Measurements from ENCODE around the gene KIRREL3.

Gene KIRREL3

GRCh38 chr11:126598344-126599216, 402.0 kb downstream of the KIRREL3 start:
- no peak for DNase-seq (ENCODE audit: low read depth)
- H3K4me3 ChIP-seq (ENCODE audit: low read length), result no peak overlapping the region
- no peak for TF ChIP-seq CTCF (IDR thresholded peaks at IDR 0.05; ENCODE audit: insufficient read depth, low read depth, low read length, missing control alignments)

DNA sequence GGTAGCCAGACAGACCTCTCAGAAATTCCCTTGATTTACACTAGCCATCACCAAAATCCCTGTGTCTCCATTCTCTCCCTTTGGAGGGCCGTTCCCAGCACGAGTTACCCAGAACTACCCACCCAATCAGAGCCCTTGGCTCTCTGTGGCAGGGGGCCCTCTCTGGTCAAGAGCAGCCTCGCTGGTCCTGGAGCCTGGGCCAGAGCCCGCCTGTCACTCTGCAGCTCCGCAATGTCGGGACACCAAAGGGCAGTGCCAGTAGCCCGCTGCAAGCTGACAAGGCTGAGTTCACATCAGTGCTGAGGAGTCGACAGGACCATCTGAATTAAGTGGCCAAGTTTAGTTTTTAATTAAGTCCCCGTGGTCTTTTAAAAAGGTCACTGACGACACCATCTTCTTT, 403.5 kb downstream of the KIRREL3 start:
- no peak overlapping the region for H3K4me3 ChIP-seq (ENCODE audit: low read length)
- no peak for DNase-seq (ENCODE audit: low read depth)
- TF ChIP-seq CTCF (IDR thresholded peaks at IDR 0.05; ENCODE audit: insufficient read depth, low read depth, low read length, missing control alignments), result no peak

DNA sequence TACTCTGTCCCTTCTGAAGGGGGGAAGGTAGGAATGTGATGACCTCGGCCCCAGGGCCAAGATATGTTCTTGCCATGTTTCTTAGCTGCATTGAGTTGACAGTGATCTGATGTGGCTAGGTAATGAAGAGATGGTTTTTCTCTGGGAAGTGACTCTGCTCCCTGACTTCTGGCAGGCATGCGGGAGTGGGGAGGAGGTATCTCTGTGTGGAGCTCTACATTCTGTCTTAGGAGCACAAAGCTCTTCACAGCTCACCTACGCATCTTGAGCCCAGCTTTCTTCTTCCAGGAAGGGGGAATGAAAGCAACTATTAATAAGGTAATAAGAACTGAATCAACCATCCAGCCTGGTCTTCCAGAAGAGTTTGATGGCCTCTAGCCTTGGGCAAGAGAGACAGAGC, 404.1 kb downstream of the KIRREL3 start:
- TF ChIP-seq CTCF (IDR thresholded peaks at IDR 0.05; ENCODE audit: insufficient read depth, low read depth, low read length, missing control alignments), result no peak
- H3K4me3 ChIP-seq (ENCODE audit: low read length), result no peak overlapping the region
- no peak for DNase-seq (ENCODE audit: low read depth)

DNA sequence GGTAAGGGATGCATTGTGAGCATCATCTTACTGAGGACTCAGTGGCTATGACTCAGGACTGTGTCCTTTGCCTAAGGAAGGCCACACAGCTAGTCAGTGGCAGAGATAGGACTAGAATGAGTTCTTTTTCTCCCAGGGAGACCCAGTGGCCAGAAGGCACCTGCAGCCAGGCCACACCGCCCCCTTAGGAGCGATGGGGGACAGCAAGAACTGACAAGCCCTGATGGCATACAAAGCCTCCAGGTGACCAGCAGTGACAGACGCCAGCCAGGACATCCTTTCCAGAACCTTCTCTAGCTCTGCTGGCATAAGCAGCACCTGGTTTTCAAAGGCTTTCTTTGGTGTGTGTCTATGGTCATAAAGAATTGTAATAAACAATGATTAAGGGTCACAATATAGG, 405.0 kb downstream of the KIRREL3 start:
- no peak for DNase-seq (ENCODE audit: low read depth)
- no peak overlapping the region for H3K4me3 ChIP-seq (ENCODE audit: low read length)
- TF ChIP-seq CTCF (IDR thresholded peaks at IDR 0.05; ENCODE audit: insufficient read depth, low read depth, low read length, missing control alignments), result no peak

GRCh38 chr11:126594921-126595367, 405.6 kb downstream of the KIRREL3 start:
- no peak overlapping the region for H3K4me3 ChIP-seq (ENCODE audit: low read length)
- TF ChIP-seq CTCF (IDR thresholded peaks at IDR 0.05; ENCODE audit: insufficient read depth, low read depth, low read length, missing control alignments), result no peak
- no peak for DNase-seq (ENCODE audit: low read depth)

DNA sequence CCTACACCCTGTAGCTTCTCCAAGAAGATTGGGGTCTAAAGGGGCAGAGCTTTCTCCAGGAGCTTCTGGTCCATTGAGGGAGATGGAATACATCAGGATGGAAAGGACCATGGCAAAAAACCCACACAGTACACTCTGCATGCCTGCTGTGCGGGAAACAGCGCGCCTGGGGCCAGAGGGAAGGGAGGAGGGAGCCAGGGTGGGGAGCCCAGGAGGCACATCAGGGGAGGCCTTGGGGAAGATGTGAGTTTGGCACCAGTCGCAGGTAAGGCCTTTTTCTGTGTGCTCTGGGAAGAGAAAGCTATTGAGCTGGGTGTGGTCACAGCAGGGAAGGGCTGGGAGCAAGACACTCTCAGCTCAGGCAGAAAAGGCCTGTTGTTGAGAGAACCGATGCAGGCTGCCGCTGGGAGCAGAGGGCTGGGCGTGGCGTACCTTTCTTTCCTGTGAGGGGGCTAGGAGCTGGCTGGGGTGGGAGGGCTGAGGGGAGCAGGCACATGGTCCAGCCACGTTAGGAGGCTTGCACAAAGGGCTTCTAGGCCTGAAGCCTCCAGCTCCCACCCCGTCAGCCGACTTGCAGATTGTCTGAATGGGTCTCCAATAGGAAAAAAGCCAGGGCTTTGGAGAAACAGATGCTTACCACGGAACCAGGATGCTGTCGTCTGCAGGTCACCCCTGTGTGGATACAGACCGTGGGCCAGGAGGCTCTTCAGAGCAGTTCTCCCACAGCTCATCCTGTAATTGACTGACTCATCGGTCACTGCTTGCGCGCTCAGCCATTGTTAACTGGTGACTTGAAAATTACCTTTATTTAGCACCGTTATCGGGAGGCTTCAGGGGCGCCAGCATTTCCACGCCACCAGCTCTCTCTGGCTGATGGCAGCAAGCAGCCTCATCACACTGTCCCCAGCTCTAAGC, 407.8 kb downstream of the KIRREL3 start:
- DNase-seq (ENCODE audit: low read depth), result peak; percentile 17
- no peak overlapping the region for H3K4me3 ChIP-seq (ENCODE audit: low read length)
- no peak for TF ChIP-seq CTCF (IDR thresholded peaks at IDR 0.05; ENCODE audit: insufficient read depth, low read depth, low read length, missing control alignments)

All from epithelial cell of esophagus (primary cell).